ENCODE data around the gene SERP2. TPM values are rescaled to one million over a fixed set of nuclear protein-coding genes. Genes with fewer than 3 reads are reported as not detected.

Gene SERP2
- total and polyA plus RNA-seq, 2 donors (not counting 3 experiments of a cell fraction or from before 2014, with no cell fraction given) = 0.30 TPM; not detected in 1

GRCh38 chr13:44411841-44412240 lies 38.2 kb downstream of the SERP2 start:
- FAIRE-seq = no peak
- dilution Hi-C loops (cut with MboI; ENCODE audit: extremely low pct_ligation_motif_present, low sequenced_read_pairs) = no loop called here
- POLR2A ChIA-PET = no interaction called here

DNA sequence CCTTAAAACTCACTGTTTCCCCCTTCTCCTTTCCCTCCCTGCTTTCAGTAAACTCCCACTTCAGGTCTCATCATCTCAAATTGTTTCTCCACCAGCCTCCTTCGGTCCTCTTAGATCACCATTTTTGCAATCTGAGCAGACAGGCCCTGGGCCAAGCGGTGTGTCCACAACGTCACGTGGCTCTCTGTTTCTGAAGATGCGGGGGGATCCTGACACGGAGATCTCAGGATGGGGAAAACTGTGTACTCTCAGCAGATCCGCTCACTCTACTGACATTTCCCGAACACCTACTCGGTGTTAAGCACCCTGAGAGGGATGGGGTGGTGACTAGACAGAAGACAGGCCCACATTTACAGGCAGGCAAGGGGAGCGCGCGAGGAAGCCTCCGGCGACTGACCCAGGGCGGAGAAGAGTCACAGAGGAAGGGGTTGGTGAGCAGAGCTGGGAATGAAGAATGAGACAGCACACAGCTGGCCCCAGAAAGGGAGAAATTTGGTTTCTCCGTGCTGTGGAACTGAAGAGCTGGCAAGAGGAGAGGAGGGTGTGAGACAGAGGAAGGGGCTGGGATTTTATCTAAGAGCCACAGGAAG lies 38.8 kb downstream of the SERP2 start:
- dilution Hi-C loops (cut with MboI; ENCODE audit: extremely low pct_ligation_motif_present, low sequenced_read_pairs) = no loop called here
- FAIRE-seq = no peak

More at GRCh38 chr13:44411841-44412240, 38.2 kb downstream of the SERP2 start:
- CTCF ChIA-PET = interaction anchor here (0.6 kb wide), 1 partner anchor 17 kb away, joined by 3 read pairs; no protein-coding TSS in a partner anchor
- no peaks in the 10 kb centered on the region for H3K9me1 ChIP-seq (replicated peaks; ENCODE audit: control insufficient read depth, extremely low read depth, insufficient read depth, low read length)
- no peaks in the 10 kb centered on the region for H3K36me3 ChIP-seq (ENCODE audit: control insufficient read depth in 2 of 2, extremely low read depth in 1 of 2, insufficient read depth in 2 of 2, low read length in 2 of 2)
- H3K79me2 ChIP-seq (ENCODE audit: control insufficient read depth, insufficient read depth, low read length) = no peaks in the 10 kb centered on the region
- H3K4me1 ChIP-seq (ENCODE audit: control insufficient read depth, extremely low read depth, insufficient read depth, low read length) = peaks cover 3% of the 10 kb centered on the region
- H3K4me2 ChIP-seq (ENCODE audit: insufficient read depth, low read length) = no peak overlapping the region
- H3K27me3 ChIP-seq (ENCODE audit: control insufficient read depth in 2 of 2, insufficient read depth in 2 of 2, low read length in 2 of 2) = no peaks in the 10 kb centered on the region
- BruUV-seq (replicated peaks) = no TSS peak
- no peak overlapping the region for H2AFZ ChIP-seq (ENCODE audit: low read depth, low read length)
- H3K9me3 ChIP-seq (replicated peaks; ENCODE audit: control insufficient read depth, insufficient read depth, low read length) = no peaks in the 10 kb centered on the region
- no peak for DNase-seq (ENCODE audit: low read depth, low spot score)
- no peaks in the 10 kb centered on the region for H4K20me1 ChIP-seq (replicated peaks; ENCODE audit: control insufficient read depth, extremely low read depth, insufficient read depth, low read length)
- H3K4me3 ChIP-seq (replicated peaks in 1 of 3; ENCODE audit: insufficient read depth in 1 of 3, low read depth in 1 of 3, low read length in 3 of 3) = no peak overlapping the region
- no peak overlapping the region for H3K9ac ChIP-seq (replicated peaks; ENCODE audit: extremely low read depth, insufficient read depth, low read length)
- TF ChIP-seq POLR2AphosphoS5 (IDR thresholded peaks at IDR 0.05; ENCODE audit: insufficient read depth, low read depth, low read length) (no peak), MYC (IDR thresholded peaks at IDR 0.05; ENCODE audit: low read depth, low read length) (no peak), GATA2 (IDR thresholded peaks at IDR 0.05; ENCODE audit: insufficient read depth, insufficient read length, low read depth, low read length) (no peak), MAX (IDR thresholded peaks at IDR 0.05; ENCODE audit: insufficient read depth, insufficient read length) (no peak), POLR2A (IDR thresholded peaks at IDR 0.05; ENCODE audit: low read depth, low read length) (no peak)
- intact Hi-C loops (cut with micrococcal nuclease) = no loop called here
- H3K27ac ChIP-seq (ENCODE audit: insufficient read depth, low read depth, low read length) = no peak overlapping the region

More for the DNA sequence above, 38.8 kb downstream of the SERP2 start:
- no peaks in the 10 kb centered on the region for H3K9me3 ChIP-seq (replicated peaks; ENCODE audit: control insufficient read depth, insufficient read depth, low read length)
- H3K9me1 ChIP-seq (replicated peaks; ENCODE audit: control insufficient read depth, extremely low read depth, insufficient read depth, low read length) = no peaks in the 10 kb centered on the region
- H3K4me1 ChIP-seq (ENCODE audit: control insufficient read depth, extremely low read depth, insufficient read depth, low read length) = peaks cover 3% of the 10 kb centered on the region
- H3K79me2 ChIP-seq (ENCODE audit: control insufficient read depth, insufficient read depth, low read length) = no peaks in the 10 kb centered on the region
- intact Hi-C loops (cut with micrococcal nuclease) = no loop called here
- peak overlapping the region; percentile 7 for H2AFZ ChIP-seq (ENCODE audit: low read depth, low read length)
- TF ChIP-seq MYC (IDR thresholded peaks at IDR 0.05; ENCODE audit: low read depth, low read length) = no peak
- TF ChIP-seq JUN (IDR thresholded peaks at IDR 0.05; ENCODE audit: borderline replicate concordance, insufficient read depth, insufficient read length, low read depth) = no peak
- TF ChIP-seq, protein P1, sequence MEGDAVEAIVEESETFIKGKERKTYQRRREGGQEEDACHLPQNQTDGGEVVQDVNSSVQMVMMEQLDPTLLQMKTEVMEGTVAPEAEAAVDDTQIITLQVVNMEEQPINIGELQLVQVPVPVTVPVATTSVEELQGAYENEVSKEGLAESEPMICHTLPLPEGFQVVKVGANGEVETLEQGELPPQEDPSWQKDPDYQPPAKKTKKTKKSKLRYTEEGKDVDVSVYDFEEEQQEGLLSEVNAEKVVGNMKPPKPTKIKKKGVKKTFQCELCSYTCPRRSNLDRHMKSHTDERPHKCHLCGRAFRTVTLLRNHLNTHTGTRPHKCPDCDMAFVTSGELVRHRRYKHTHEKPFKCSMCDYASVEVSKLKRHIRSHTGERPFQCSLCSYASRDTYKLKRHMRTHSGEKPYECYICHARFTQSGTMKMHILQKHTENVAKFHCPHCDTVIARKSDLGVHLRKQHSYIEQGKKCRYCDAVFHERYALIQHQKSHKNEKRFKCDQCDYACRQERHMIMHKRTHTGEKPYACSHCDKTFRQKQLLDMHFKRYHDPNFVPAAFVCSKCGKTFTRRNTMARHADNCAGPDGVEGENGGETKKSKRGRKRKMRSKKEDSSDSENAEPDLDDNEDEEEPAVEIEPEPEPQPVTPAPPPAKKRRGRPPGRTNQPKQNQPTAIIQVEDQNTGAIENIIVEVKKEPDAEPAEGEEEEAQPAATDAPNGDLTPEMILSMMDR (IDR thresholded peaks at IDR 0.05; ENCODE audit: extremely low read depth in 1 of 2, insufficient read depth in 1 of 2, low read depth in 1 of 2, low read length in 2 of 2) = no peak
- TF ChIP-seq POLR2AphosphoS5 (IDR thresholded peaks at IDR 0.05; ENCODE audit: insufficient read depth, low read depth, low read length) = no peak
- TF ChIP-seq MAX (IDR thresholded peaks at IDR 0.05; ENCODE audit: insufficient read depth, insufficient read length) = no peak
- no peak for TF ChIP-seq EZH2 (IDR thresholded peaks at IDR 0.05; ENCODE audit: borderline replicate concordance, low read depth, low read length, severe bottlenecking)
- TF ChIP-seq GATA2 (IDR thresholded peaks at IDR 0.05; ENCODE audit: insufficient read depth, insufficient read length, low read depth, low read length) = no peak
- TF ChIP-seq FOS (IDR thresholded peaks at IDR 0.05; ENCODE audit: borderline replicate concordance, insufficient read depth, low read length) = no peak
- TF ChIP-seq POLR2A (IDR thresholded peaks at IDR 0.05; ENCODE audit: low read depth, low read length) = no peak
- no peak for DNase-seq (ENCODE audit: low read depth, low spot score)
- H3K9ac ChIP-seq (replicated peaks; ENCODE audit: extremely low read depth, insufficient read depth, low read length) = no peak overlapping the region
- H3K36me3 ChIP-seq (ENCODE audit: control insufficient read depth in 2 of 2, extremely low read depth in 1 of 2, insufficient read depth in 2 of 2, low read length in 2 of 2) = no peaks in the 10 kb centered on the region
- POLR2A ChIA-PET = no interaction called here
- H4K20me1 ChIP-seq (replicated peaks; ENCODE audit: control insufficient read depth, extremely low read depth, insufficient read depth, low read length) = no peaks in the 10 kb centered on the region
- BruUV-seq (replicated peaks) = no TSS peak
- H3K27ac ChIP-seq (ENCODE audit: insufficient read depth, low read depth, low read length) = no peak overlapping the region
- no peaks in the 10 kb centered on the region for H3K27me3 ChIP-seq (ENCODE audit: control insufficient read depth in 2 of 2, insufficient read depth in 2 of 2, low read length in 2 of 2)
- H3K4me2 ChIP-seq (ENCODE audit: insufficient read depth, low read length) = no peak overlapping the region
- no peak overlapping the region for H3K4me3 ChIP-seq (replicated peaks in 1 of 3; ENCODE audit: insufficient read depth in 1 of 3, low read depth in 1 of 3, low read length in 3 of 3)
- CTCF ChIA-PET = interaction anchor here (0.9 to 1.1 kb wide), 3 partner anchors 9 to 106 kb away, joined by 3 to 4 read pairs (median 3); no protein-coding TSS in a partner anchor

All from endothelial cell of umbilical vein (primary cell).